Measurements from ENCODE around the gene ACTL10. TPM values are rescaled to one million over a fixed set of nuclear protein-coding genes. Genes with fewer than 3 reads are reported as not detected.

The ACTL10 gene
- total and polyA plus RNA-seq, 2 of the 13 experiments (the other 11 are each of a cell fraction or from before 2014, with no cell fraction given), result not detected

DNA sequence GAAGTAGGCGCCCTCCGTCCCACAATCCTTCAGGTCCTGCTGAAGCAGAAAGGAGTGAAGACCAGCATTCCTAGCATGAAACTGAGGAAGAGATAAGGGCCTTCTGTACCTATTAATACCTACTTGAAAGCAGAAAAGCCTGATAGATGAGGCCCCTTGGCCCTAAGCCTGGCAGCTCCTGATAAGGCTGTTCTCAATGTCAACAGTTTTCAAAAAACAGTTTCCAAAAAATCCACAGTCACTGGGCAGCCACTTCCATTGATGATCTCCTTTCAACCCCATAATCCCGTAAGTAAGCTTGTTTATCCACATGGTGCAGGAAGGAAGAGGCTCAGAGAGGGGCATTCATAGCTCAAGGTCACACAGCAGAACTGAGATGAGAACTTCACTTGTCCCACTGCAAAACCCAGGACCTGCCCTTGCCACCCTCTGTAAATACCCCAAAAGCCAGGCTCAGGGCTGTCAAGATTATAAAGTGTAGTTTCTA is 22.2 kb downstream of the ACTL10 start (continued):
- TF ChIP-seq, protein P1, sequence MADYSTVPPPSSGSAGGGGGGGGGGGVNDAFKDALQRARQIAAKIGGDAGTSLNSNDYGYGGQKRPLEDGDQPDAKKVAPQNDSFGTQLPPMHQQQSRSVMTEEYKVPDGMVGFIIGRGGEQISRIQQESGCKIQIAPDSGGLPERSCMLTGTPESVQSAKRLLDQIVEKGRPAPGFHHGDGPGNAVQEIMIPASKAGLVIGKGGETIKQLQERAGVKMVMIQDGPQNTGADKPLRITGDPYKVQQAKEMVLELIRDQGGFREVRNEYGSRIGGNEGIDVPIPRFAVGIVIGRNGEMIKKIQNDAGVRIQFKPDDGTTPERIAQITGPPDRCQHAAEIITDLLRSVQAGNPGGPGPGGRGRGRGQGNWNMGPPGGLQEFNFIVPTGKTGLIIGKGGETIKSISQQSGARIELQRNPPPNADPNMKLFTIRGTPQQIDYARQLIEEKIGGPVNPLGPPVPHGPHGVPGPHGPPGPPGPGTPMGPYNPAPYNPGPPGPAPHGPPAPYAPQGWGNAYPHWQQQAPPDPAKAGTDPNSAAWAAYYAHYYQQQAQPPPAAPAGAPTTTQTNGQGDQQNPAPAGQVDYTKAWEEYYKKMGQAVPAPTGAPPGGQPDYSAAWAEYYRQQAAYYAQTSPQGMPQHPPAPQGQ (CRISPR knock-in tag; IDR thresholded peaks at IDR 0.05; ENCODE audit: borderline replicate concordance), result no peak
- TF ChIP-seq, protein P2, sequence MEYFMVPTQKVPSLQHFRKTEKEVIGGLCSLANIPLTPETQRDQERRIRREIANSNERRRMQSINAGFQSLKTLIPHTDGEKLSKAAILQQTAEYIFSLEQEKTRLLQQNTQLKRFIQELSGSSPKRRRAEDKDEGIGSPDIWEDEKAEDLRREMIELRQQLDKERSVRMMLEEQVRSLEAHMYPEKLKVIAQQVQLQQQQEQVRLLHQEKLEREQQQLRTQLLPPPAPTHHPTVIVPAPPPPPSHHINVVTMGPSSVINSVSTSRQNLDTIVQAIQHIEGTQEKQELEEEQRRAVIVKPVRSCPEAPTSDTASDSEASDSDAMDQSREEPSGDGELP (IDR thresholded peaks at IDR 0.05; ENCODE audit: borderline replicate concordance, low read depth), result peak; percentile 31; the same call in 1 of the 2 replicates
- TF ChIP-seq ZKSCAN5 (CRISPR knock-in tag; IDR thresholded peaks at IDR 0.05) (no peak), RFX1 (IDR thresholded peaks at IDR 0.05) (no peak), NFIB (CRISPR knock-in tag; IDR thresholded peaks at IDR 0.05; ENCODE audit: borderline replicate concordance) (0 out of 2 replicates have a peak, but pooled peaks have one; percentile 45), ESRRA (CRISPR knock-in tag; IDR thresholded peaks at IDR 0.05; ENCODE audit: low read depth) (no peak), IKZF1 (IDR thresholded peaks at IDR 0.05) (no peak), ZNF230 (CRISPR knock-in tag; IDR thresholded peaks at IDR 0.05) (no peak), FOXA3 (CRISPR knock-in tag; IDR thresholded peaks at IDR 0.05) (peak; percentile 67), HOXA3 (CRISPR knock-in tag; IDR thresholded peaks at IDR 0.05) (no peak), TSC22D2 (CRISPR knock-in tag; IDR thresholded peaks at IDR 0.05; ENCODE audit: borderline replicate concordance) (no peak), MLLT10 (CRISPR knock-in tag; IDR thresholded peaks at IDR 0.05) (no peak), IKZF4 (CRISPR knock-in tag; IDR thresholded peaks at IDR 0.05; ENCODE audit: borderline replicate concordance, low read depth, not compliant biosample characterization) (no peak), TBX3 (IDR thresholded peaks at IDR 0.05; ENCODE audit: borderline replicate concordance) (no peak), ELF3 (CRISPR knock-in tag; IDR thresholded peaks at IDR 0.05) (no peak)
- TF ChIP-seq, protein P3, sequence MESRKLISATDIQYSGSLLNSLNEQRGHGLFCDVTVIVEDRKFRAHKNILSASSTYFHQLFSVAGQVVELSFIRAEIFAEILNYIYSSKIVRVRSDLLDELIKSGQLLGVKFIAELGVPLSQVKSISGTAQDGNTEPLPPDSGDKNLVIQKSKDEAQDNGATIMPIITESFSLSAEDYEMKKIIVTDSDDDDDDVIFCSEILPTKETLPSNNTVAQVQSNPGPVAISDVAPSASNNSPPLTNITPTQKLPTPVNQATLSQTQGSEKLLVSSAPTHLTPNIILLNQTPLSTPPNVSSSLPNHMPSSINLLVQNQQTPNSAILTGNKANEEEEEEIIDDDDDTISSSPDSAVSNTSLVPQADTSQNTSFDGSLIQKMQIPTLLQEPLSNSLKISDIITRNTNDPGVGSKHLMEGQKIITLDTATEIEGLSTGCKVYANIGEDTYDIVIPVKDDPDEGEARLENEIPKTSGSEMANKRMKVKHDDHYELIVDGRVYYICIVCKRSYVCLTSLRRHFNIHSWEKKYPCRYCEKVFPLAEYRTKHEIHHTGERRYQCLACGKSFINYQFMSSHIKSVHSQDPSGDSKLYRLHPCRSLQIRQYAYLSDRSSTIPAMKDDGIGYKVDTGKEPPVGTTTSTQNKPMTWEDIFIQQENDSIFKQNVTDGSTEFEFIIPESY (CRISPR knock-in tag; IDR thresholded peaks at IDR 0.05), result no peak
- TF ChIP-seq, protein P4, sequence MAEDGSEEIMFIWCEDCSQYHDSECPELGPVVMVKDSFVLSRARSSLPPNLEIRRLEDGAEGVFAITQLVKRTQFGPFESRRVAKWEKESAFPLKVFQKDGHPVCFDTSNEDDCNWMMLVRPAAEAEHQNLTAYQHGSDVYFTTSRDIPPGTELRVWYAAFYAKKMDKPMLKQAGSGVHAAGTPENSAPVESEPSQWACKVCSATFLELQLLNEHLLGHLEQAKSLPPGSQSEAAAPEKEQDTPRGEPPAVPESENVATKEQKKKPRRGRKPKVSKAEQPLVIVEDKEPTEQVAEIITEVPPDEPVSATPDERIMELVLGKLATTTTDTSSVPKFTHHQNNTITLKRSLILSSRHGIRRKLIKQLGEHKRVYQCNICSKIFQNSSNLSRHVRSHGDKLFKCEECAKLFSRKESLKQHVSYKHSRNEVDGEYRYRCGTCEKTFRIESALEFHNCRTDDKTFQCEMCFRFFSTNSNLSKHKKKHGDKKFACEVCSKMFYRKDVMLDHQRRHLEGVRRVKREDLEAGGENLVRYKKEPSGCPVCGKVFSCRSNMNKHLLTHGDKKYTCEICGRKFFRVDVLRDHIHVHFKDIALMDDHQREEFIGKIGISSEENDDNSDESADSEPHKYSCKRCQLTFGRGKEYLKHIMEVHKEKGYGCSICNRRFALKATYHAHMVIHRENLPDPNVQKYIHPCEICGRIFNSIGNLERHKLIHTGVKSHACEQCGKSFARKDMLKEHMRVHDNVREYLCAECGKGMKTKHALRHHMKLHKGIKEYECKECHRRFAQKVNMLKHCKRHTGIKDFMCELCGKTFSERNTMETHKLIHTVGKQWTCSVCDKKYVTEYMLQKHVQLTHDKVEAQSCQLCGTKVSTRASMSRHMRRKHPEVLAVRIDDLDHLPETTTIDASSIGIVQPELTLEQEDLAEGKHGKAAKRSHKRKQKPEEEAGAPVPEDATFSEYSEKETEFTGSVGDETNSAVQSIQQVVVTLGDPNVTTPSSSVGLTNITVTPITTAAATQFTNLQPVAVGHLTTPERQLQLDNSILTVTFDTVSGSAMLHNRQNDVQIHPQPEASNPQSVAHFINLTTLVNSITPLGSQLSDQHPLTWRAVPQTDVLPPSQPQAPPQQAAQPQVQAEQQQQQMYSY (CRISPR knock-in tag; IDR thresholded peaks at IDR 0.05), result no peak
- TF ChIP-seq, protein P5, sequence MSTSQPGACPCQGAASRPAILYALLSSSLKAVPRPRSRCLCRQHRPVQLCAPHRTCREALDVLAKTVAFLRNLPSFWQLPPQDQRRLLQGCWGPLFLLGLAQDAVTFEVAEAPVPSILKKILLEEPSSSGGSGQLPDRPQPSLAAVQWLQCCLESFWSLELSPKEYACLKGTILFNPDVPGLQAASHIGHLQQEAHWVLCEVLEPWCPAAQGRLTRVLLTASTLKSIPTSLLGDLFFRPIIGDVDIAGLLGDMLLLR (CRISPR knock-in tag; IDR thresholded peaks at IDR 0.05), result no peak
- TF ChIP-seq, protein P6, sequence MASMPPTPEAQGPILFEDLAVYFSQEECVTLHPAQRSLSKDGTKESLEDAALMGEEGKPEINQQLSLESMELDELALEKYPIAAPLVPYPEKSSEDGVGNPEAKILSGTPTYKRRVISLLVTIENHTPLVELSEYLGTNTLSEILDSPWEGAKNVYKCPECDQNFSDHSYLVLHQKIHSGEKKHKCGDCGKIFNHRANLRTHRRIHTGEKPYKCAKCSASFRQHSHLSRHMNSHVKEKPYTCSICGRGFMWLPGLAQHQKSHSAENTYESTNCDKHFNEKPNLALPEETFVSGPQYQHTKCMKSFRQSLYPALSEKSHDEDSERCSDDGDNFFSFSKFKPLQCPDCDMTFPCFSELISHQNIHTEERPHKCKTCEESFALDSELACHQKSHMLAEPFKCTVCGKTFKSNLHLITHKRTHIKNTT (CRISPR knock-in tag; IDR thresholded peaks at IDR 0.05), result no peak
- TF ChIP-seq, protein P7, sequence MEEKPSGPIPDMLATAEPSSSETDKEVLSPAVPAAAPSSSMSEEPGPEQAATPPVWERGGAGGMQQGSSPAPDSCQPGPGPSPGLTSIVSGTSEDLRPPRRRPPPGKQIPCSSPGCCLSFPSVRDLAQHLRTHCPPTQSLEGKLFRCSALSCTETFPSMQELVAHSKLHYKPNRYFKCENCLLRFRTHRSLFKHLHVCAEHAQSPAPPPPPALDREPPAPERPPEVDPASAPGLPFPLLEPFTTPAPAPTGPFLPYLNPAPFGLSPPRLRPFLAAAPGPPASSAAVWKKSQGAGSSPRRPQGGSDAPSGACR (CRISPR knock-in tag; IDR thresholded peaks at IDR 0.05), result no peak
